Activated CD4-positive, alpha-beta T cell treated with anti-CD3 and anti-CD28 coated beads, Interleukin-2, amount 10 ng/mL, durations not matched to agents 7 days and 5 days (primary cell): ENCODE measurements around the gene TMEM131L. TPM values are rescaled to one million over a fixed set of nuclear protein-coding genes. Genes with fewer than 3 reads are reported as not detected.

Experiments
- CTCF ChIA-PET: fragments of 350-600 bp; sonication (Branson Sonifier 250); formaldehyde crosslinking; loops from one replicate; lab custom pipeline; 2021; ENCODE audit warnings: antibody characterized with exemption; lab: Charles Lee
- POLR2A ChIA-PET: fragments of 350-600 bp; sonication (Branson Sonifier 250); formaldehyde crosslinking; loops from one replicate; lab custom pipeline; 2021; ENCODE audit warnings: antibody characterized with exemption; lab: Charles Lee
- DNase-seq: peaks from one replicate; pipeline ENCODE4 v3.0.0-alpha.2; 2020
- H3K27ac Mint-ChIP-seq: one replicate; pipeline ENCODE4 v1.8.0; 2021; ENCODE audit warnings: mild to moderate bottlenecking, moderate library complexity, mixed read lengths
- H3K27me3 Mint-ChIP-seq: one replicate; pipeline ENCODE4 v1.8.0; 2021; ENCODE audit warnings: mixed read lengths
- H3K36me3 Mint-ChIP-seq: one replicate; pipeline ENCODE4 v1.8.0; 2021; ENCODE audit warnings: low read depth, mixed read lengths
- H3K4me1 Mint-ChIP-seq: one replicate; pipeline ENCODE4 v1.8.0; 2021; ENCODE audit warnings: mixed read lengths
- H3K4me3 Mint-ChIP-seq: one replicate; pipeline ENCODE4 v1.8.0; 2021; ENCODE audit warnings: mild to moderate bottlenecking, moderate library complexity, mixed read lengths
- H3K9me3 Mint-ChIP-seq: one replicate; pipeline ENCODE4 v1.8.0; 2021; ENCODE audit warnings: mixed read lengths
- total RNA-seq, 2 experiments: library from RNA; stranded (reverse); gene quantifications; one replicate each; pipeline ENCODE4 v1.2.3, GENCODE V29; 2021

TMEM131L gene
- total RNA-seq, 2 experiments from 2014 or later, result 49.3 to 56.0 TPM

DNA sequence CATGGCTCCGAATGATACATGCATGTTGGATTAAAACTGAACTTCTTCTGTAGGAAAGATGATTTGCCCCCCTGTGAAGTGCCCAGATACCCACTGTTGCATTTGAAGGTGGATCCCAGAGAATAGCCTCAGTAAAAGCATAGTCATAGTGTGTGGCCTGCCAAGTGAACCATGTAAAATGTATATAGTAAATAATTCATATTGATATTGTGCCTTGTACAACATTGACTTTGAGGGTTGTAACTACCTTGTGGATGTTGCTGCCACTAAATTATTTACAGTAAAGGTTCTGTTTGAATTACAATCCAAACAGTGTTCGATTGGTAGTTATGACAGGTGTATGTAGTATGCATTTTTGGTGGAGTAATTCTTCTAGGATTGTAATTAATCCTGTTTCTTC, 19.2 kb downstream of the TMEM131L start:
- H3K9me3 Mint-ChIP-seq, result no peaks in the 10 kb centered on the region

GRCh38 chr4:153485860-153486259, 19.7 kb downstream of the TMEM131L start:
- DNase-seq, result no peak
- POLR2A ChIA-PET, result interaction anchor here (0.6 kb wide), 1 partner anchor 64 kb away, joined by 3 read pairs; no protein-coding TSS in a partner anchor
- Mint-ChIP-seq H3K27ac (peak overlapping the region; percentile 16), H3K4me1 (peaks cover 81% of the 10 kb centered on the region), H3K9me3 (no peaks in the 10 kb centered on the region), H3K36me3 (peaks cover 20% of the 10 kb centered on the region), H3K27me3 (no peaks in the 10 kb centered on the region), H3K4me3 (no peak overlapping the region)
- CTCF ChIA-PET, result interaction anchor here (0.7 to 2.1 kb wide), 3 partner anchors 10 to 92 kb away, joined by 3 to 11 read pairs (median 4); no protein-coding TSS in a partner anchor

More for the DNA sequence above, 19.2 kb downstream of the TMEM131L start:
- ChIA-PET CTCF (interaction anchor here (1.4 to 2.1 kb wide), 2 partner anchors 12 to 93 kb away, joined by 3 to 11 read pairs; no protein-coding TSS in a partner anchor), POLR2A (no interaction called here)
- peaks cover 24% of the 10 kb centered on the region for H3K36me3 Mint-ChIP-seq
- peak overlapping the region; percentile 16 for H3K27ac Mint-ChIP-seq
- DNase-seq, result no peak
- H3K27me3 Mint-ChIP-seq, result no peaks in the 10 kb centered on the region
- H3K4me1 Mint-ChIP-seq, result peaks cover 84% of the 10 kb centered on the region
- H3K4me3 Mint-ChIP-seq, result no peak overlapping the region

GRCh38 chr4:153486281-153487151, 20.4 kb downstream of the TMEM131L start:
- POLR2A ChIA-PET, result interaction anchor here (0.6 kb wide), 1 partner anchor 65 kb away, joined by 3 read pairs; no protein-coding TSS in a partner anchor
- Mint-ChIP-seq H3K4me1 (peaks cover 83% of the 10 kb centered on the region), H3K9me3 (no peaks in the 10 kb centered on the region), H3K36me3 (peaks cover 19% of the 10 kb centered on the region), H3K4me3 (peak overlapping the region; percentile 65), H3K27me3 (no peaks in the 10 kb centered on the region), H3K27ac (peak overlapping the region; percentile 94)
- DNase-seq, result no peak
- CTCF ChIA-PET, result interaction anchor here (0.7 to 2.1 kb wide), 8 partner anchors 9 to 92 kb away, joined by 3 to 11 read pairs (median 3); no protein-coding TSS in a partner anchor

GRCh38 chr4:153488006-153488891, 22.1 kb downstream of the TMEM131L start:
- CTCF ChIA-PET, result interaction anchor here (1.0 to 1.4 kb wide), 4 partner anchors 10 to 92 kb away, joined by 3 to 5 read pairs (median 4); no protein-coding TSS in a partner anchor
- no peaks in the 10 kb centered on the region for H3K9me3 Mint-ChIP-seq

GRCh38 chr4:153489856-153490558, 23.8 kb downstream of the TMEM131L start:
- H3K4me3 Mint-ChIP-seq, result peak overlapping the region; percentile 65
- CTCF ChIA-PET, result interaction anchor here (0.8 to 1.0 kb wide), 2 partner anchors 9 to 52 kb away, joined by 4 read pairs; no protein-coding TSS in a partner anchor
- H3K36me3 Mint-ChIP-seq, result peaks cover 29% of the 10 kb centered on the region

More at GRCh38 chr4:153488006-153488891, 22.1 kb downstream of the TMEM131L start:
- Mint-ChIP-seq H3K4me3 (peak overlapping the region; percentile 65), H3K27ac (peak overlapping the region; percentile 94), H3K4me1 (peaks cover 84% of the 10 kb centered on the region), H3K27me3 (no peaks in the 10 kb centered on the region), H3K36me3 (peaks cover 20% of the 10 kb centered on the region)
- POLR2A ChIA-PET, result no interaction called here
- DNase-seq, result peak; percentile 70

GRCh38 chr4:153490985-153491483, 24.9 kb downstream of the TMEM131L start:
- POLR2A ChIA-PET, result no interaction called here
- H3K27ac Mint-ChIP-seq, result peak overlapping the region; percentile 94
- CTCF ChIA-PET, result no interaction called here
- H3K4me1 Mint-ChIP-seq, result peaks cover 91% of the 10 kb centered on the region
- DNase-seq, result no peak
- no peaks in the 10 kb centered on the region for H3K27me3 Mint-ChIP-seq
- no peaks in the 10 kb centered on the region for H3K9me3 Mint-ChIP-seq
- peak overlapping the region; percentile 38 for H3K4me3 Mint-ChIP-seq
- H3K36me3 Mint-ChIP-seq, result peaks cover 26% of the 10 kb centered on the region

More at GRCh38 chr4:153489856-153490558, 23.8 kb downstream of the TMEM131L start:
- Mint-ChIP-seq H3K27ac (peak overlapping the region; percentile 94), H3K9me3 (no peaks in the 10 kb centered on the region), H3K4me1 (peaks cover 91% of the 10 kb centered on the region), H3K27me3 (no peaks in the 10 kb centered on the region)
- DNase-seq, result no peak
- POLR2A ChIA-PET, result no interaction called here

- Mint-ChIP-seq H3K36me3 (peaks cover 38% of the 10 kb centered on the region), H3K27ac (peak overlapping the region; percentile 63), H3K4me1 (peaks cover 89% of the 10 kb centered on the region), H3K27me3 (no peaks in the 10 kb centered on the region), H3K4me3 (no peak overlapping the region), H3K9me3 (peaks cover under 1% of the 10 kb centered on the region)
- no peak for DNase-seq
- ChIA-PET POLR2A (no interaction called here), CTCF (interaction anchor here (0.8 to 2.8 kb wide), 4 partner anchors 15 to 56 kb away, joined by 3 to 12 read pairs (median 6); no protein-coding TSS in a partner anchor)
These were observed 28.4 kb downstream of the TMEM131L start for GRCh38 chr4:153494562-153494961.

DNA sequence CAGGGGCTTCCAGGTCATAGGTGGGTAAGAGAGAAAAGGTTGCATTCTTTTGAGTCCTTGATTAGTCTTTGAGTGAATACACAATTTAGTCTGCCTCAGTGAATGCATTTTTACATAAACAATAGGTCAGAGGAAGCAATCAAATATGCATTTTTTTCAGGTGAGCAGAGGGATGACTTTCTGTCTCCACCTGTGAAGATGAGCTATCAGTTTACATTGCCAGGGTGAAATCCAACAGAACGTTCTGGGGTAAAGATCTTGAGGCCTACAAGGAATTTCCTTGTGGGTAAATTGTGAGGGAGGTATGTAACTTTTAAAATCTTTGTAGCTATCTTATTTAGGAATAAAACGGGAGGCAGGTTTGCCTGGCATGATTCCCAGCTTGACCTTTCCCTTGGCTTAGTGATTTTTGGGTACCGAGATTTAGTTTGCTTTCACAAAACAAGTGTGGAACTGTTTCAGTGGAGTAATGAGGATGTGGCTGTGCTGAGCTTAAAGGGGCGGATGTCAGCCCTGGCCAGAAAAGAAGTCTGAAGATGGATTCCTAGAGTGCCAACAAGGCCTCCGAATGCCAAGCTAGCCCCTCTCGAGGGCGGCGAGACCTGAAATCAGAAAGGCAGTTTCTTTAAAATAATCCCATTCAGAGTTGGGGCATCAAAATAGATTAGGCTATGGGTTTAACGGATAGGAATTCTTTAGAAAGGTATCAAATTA, 29.5 kb downstream of the TMEM131L start:
- POLR2A ChIA-PET, result no interaction called here
- peaks cover 89% of the 10 kb centered on the region for H3K4me1 Mint-ChIP-seq
- no peak overlapping the region for H3K4me3 Mint-ChIP-seq
- CTCF ChIA-PET, result interaction anchor here (0.6 to 2.1 kb wide), 4 partner anchors 10 to 107 kb away, joined by 3 to 8 read pairs (median 4); no protein-coding TSS in a partner anchor
- DNase-seq, result peak; percentile 20
- peaks cover 2% of the 10 kb centered on the region for H3K9me3 Mint-ChIP-seq
- H3K36me3 Mint-ChIP-seq, result peaks cover 35% of the 10 kb centered on the region
- no peaks in the 10 kb centered on the region for H3K27me3 Mint-ChIP-seq
- H3K27ac Mint-ChIP-seq, result peak overlapping the region; percentile 97

GRCh38 chr4:153497091-153497531, 31.0 kb downstream of the TMEM131L start:
- ChIA-PET POLR2A (interaction anchor here (0.6 kb wide), 1 partner anchor 99 kb away, joined by 3 read pairs; no protein-coding TSS in a partner anchor), CTCF (interaction anchor here (0.9 to 2.7 kb wide), 7 partner anchors 11 to 44 kb away, joined by 3 to 11 read pairs (median 5); no protein-coding TSS in a partner anchor)
- Mint-ChIP-seq H3K27me3 (no peaks in the 10 kb centered on the region), H3K9me3 (peaks cover 2% of the 10 kb centered on the region), H3K4me3 (peak overlapping the region; percentile 66), H3K36me3 (peaks cover 39% of the 10 kb centered on the region), H3K4me1 (peaks cover 87% of the 10 kb centered on the region), H3K27ac (peak overlapping the region; percentile 97)
- peak; percentile 73 for DNase-seq

DNA sequence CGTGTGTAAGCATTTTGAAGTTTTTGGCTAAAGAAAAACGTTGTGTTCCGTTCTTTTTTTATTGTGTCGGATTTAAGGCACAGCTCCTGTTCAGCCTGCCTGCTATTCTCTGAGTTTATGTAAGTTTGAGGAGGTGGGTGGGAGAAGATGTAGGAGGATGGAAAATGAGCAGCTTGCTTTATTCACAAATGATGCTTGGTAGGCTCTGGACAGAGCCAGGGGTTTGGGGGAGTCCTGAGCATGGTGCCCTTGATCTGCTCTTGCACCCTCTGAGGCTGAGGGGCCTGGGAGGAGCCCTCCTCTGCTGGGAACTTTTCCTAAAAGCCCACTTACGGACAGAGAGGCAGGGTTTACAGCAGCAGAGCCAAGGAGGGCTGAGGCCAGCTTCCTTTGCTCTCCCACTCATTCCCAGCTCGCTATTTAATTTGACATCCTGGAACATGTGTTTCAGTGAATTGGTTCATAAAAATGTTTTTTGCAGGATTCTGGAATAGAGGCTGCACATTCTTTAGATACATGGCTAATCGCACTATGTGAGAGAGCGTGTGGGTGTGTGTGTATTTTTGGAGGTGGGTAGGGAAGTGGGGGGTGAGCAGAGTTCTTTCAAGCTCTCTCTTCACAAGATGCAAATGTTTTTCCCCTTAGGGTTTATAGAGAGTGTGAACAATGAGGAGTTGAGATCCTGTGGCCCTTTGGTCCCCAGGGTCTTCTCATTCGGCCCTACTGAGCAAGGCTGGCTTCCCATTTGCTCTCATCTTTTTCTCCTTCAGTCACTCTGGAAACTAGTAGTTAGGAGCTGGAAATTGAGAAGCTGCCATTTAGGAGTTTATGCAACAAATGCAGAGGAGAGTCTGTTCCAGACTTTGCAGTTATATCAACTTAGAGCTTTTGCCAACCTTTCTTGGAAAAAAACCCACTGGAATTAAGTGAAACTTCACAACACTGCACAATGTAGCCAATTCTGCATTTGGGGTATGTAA, 32.1 kb downstream of the TMEM131L start:
- CTCF ChIA-PET, result interaction anchor here (0.7 to 2.7 kb wide), 12 partner anchors 9 to 79 kb away, joined by 3 to 11 read pairs (median 4); no protein-coding TSS in a partner anchor
- Mint-ChIP-seq H3K27ac (peak overlapping the region; percentile 97), H3K36me3 (peaks cover 44% of the 10 kb centered on the region), H3K27me3 (no peaks in the 10 kb centered on the region), H3K9me3 (peaks cover 2% of the 10 kb centered on the region), H3K4me1 (peaks cover 90% of the 10 kb centered on the region), H3K4me3 (peak overlapping the region; percentile 66)
- POLR2A ChIA-PET, result interaction anchor here (0.6 kb wide), 1 partner anchor 29 kb away, joined by 3 read pairs; no protein-coding TSS in a partner anchor
- DNase-seq, result no peak
